Cardiac muscle cell (in vitro differentiated cells and primary cell): Measurements from ENCODE around the gene AVL9. TPM values are rescaled to one million over a fixed set of nuclear protein-coding genes. Genes with fewer than 3 reads are reported as not detected.
"Not testable (repeated sequence)": the region's sequence is repeated elsewhere in the genome, so short reads cannot be mapped to it uniquely, and the experiment has no call there.

Source experiments
- DNase-seq, 2 donors: peaks; one replicate each; pipeline versions ENCODE4 v3.0.0 to v3.0.0-alpha.2; 2010 to 2017; ENCODE audit warnings: low read depth in 1 of 2, low spot score in 1 of 2
- H3K27ac ChIP-seq: fragments of 200-600 bp; sonication (generic); 2 replicates; pipeline ENCODE4 v1.5.1; 2016
- H3K27me3 ChIP-seq: fragments of 200-600 bp; sonication (generic); 2 replicates; pipeline ENCODE4 v1.6.0; 2016; ENCODE audit warnings: control low read depth
- H3K36me3 ChIP-seq: fragments of 200-600 bp; sonication (generic); 2 replicates; pipeline ENCODE4 v1.5.1; 2016; ENCODE audit warnings: control low read depth
- H3K4me1 ChIP-seq: fragments of 200-600 bp; sonication (generic); 2 replicates; pipeline ENCODE4 v1.8.1; 2017; ENCODE audit warnings: low read depth, mild to moderate bottlenecking, mixed run types
- H3K4me3 ChIP-seq: fragments of 200-600 bp; sonication (generic); 2 replicates; pipeline ENCODE4 v1.5.1; 2016; ENCODE audit warnings: mild to moderate bottlenecking
- H3K9me3 ChIP-seq: fragments of 200-600 bp; sonication (generic); 2 replicates; pipeline ENCODE4 v1.5.1; 2017; ENCODE audit warnings: low read depth, mild to moderate bottlenecking, control low read depth
- CTCF ChIP-seq: IDR thresholded peaks from 2 replicates; pipeline ENCODE4 v1.5.1; 2012; ENCODE audit warnings: low read depth, mild to moderate bottlenecking, low read length
- polyA plus RNA-seq: library from polyadenylated mRNA; unstranded; fragments of >200 nt; fragmentation: Nextera tagmentation; extraction: Ambion mirVana; gene quantifications from 2 replicates; pipeline ENCODE4 v1.2.1, GENCODE V29; 2016
- total RNA-seq: library from RNA; depleted of rRNA; stranded (reverse); fragments of >200 nt; gene quantifications from 2 replicates; pipeline ENCODE4 v1.2.3, GENCODE V29; 2016

AVL9 gene
- total and polyA plus RNA-seq, 2 experiments from 2014 or later = 12.7 to 19.9 TPM

GRCh38 chr7:32496052-32496813 is 944 bp downstream of the AVL9 start:
- Histone ChIP-seq H3K36me3 (no peaks in the 10 kb centered on the region), H3K4me3 (peak overlapping the region; percentile 80), H3K9me3 (no peaks in the 10 kb centered on the region), H3K27ac (peak overlapping the region; percentile 96), H3K4me1 (peaks cover 5% of the 10 kb centered on the region), H3K27me3 (no peaks in the 10 kb centered on the region)
- no peak for TF ChIP-seq CTCF
- no peak for DNase-seq

- H3K27me3 ChIP-seq = not testable (repeated sequence)
Measured at GRCh38 chr7:32499755-32500154, 4.5 kb downstream of the AVL9 start.

DNA sequence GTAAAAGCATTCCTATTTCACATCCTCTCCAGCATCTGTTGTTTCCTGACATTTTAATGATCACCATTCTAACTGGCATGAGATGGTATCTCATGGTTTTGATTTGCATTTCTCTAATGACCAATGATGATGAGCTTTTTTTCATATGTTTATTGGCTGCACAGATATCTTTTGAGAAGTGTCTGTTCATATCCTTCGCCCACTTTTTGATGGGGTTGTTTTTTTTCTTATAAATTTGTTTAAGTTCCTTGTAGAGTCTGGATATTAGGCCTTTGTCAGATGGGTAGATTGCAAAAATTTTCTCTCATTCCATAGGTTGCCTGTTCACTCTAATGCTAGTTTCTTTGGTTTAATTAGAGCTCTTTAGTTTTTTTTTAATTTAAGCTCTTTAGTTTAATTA is 4.9 kb downstream of the AVL9 start:
- not testable (repeated sequence) for H3K27ac ChIP-seq, H3K36me3 ChIP-seq, H3K4me3 ChIP-seq, DNase-seq, H3K27me3 ChIP-seq, H3K9me3 ChIP-seq
- peaks cover 10% of the 10 kb centered on the region for H3K4me1 ChIP-seq

More at GRCh38 chr7:32499755-32500154, 4.5 kb downstream of the AVL9 start:
- not testable (repeated sequence) for H3K9me3 ChIP-seq, H3K4me3 ChIP-seq, H3K36me3 ChIP-seq, DNase-seq, H3K27ac ChIP-seq
- H3K4me1 ChIP-seq = peaks cover 10% of the 10 kb centered on the region

GRCh38 chr7:32500922-32501341 is 5.6 kb downstream of the AVL9 start:
- no peaks in the 10 kb centered on the region for H3K36me3 ChIP-seq
- TF ChIP-seq CTCF = no peak
- H3K27ac ChIP-seq = peak overlapping the region; percentile 1
- H3K4me1 ChIP-seq = peaks cover 10% of the 10 kb centered on the region
- peak in 1 of 2 donors; percentile 62 for DNase-seq
- no peaks in the 10 kb centered on the region for H3K9me3 ChIP-seq
- H3K27me3 ChIP-seq = no peaks in the 10 kb centered on the region
- no peak overlapping the region for H3K4me3 ChIP-seq

GRCh38 chr7:32501522-32501921 is 6.2 kb downstream of the AVL9 start:
- peak in 1 of 2 donors; percentile 44 for DNase-seq
- H3K4me3 ChIP-seq = no peak overlapping the region
- H3K27ac ChIP-seq = peak overlapping the region; percentile 1
- no peaks in the 10 kb centered on the region for H3K36me3 ChIP-seq
- peaks cover 8% of the 10 kb centered on the region for H3K4me1 ChIP-seq
- TF ChIP-seq CTCF = no peak
- no peaks in the 10 kb centered on the region for H3K9me3 ChIP-seq
- no peaks in the 10 kb centered on the region for H3K27me3 ChIP-seq

- TF ChIP-seq CTCF = no peak
- no peaks in the 10 kb centered on the region for H3K27me3 ChIP-seq
- no peaks in the 10 kb centered on the region for H3K36me3 ChIP-seq
- H3K27ac ChIP-seq = no peak overlapping the region
- peaks cover 6% of the 10 kb centered on the region for H3K4me1 ChIP-seq
- no peak overlapping the region for H3K4me3 ChIP-seq
- no peak for DNase-seq
- no peaks in the 10 kb centered on the region for H3K9me3 ChIP-seq
Measured at GRCh38 chr7:32502728-32503127, 7.4 kb downstream of the AVL9 start.
